Activated CD4-positive, alpha-beta T cell treated with anti-CD3 and anti-CD28 coated beads, Interleukin-2, amount 50 U/mL, for 48 hours (primary cell): ENCODE results near the gene MUS81.

Experiments used
- DNase-seq, 2 experiments: peaks; one replicate each; pipeline ENCODE4 v3.0.0-alpha.2; 2020

MUS81 gene

DNA sequence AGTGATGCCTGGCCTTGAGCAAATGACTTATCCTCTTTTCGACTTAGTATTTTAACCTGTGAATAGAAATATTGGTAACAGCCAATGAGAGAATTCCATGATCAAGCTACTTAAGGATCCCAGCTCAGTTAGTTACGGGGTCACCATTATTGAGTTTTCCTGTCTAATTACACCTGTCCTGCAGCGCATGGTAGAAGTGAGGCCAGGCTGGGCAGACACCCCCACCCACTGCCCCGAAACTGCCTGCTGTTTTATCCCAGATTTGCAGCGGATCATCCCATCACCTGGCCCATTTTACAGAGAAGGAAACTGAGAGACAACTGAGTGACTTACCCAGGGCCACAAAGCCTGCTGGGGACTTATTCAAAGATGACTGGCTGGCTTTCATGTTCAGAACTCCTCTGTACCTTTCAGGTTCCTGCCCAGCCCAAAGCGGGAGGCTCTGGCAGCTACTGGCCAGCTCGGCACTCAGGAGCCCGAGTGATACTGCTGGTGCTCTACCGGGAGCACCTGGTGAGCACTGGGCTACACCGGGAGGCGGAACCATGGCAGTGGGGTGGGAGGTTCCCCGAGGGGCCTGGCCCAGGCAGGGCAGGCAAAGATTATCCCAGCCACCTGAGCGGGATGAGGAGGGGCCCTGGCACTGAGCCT lies 1.4 kb downstream of the MUS81 start:
- peak in 1 of 2 experiments; percentile 5 for DNase-seq

DNA sequence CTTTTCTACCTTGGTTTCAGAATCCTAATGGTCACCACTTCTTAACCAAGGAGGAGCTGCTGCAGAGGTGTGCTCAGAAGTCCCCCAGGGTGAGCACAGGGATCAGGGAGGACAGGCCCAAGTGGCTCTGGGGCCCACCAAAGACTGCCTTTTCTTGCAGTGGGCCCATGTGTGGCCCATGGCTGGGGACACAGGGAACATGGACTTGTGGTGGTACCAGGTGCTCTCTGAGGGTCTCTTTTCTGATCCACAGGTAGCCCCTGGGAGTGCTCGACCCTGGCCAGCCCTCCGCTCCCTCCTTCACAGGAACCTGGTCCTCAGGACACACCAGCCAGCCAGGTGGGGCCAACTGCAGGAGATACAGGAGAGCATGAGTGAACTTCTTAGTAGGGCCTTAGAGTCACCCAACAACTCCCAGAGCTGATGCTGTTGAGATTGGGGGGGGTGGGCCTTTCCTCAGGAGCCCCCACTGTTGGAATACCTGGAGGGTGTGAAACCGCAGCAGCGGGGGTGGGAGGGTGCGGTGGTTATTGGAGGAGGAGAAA lies 2.0 kb downstream of the MUS81 start:
- DNase-seq = no peak

DNA sequence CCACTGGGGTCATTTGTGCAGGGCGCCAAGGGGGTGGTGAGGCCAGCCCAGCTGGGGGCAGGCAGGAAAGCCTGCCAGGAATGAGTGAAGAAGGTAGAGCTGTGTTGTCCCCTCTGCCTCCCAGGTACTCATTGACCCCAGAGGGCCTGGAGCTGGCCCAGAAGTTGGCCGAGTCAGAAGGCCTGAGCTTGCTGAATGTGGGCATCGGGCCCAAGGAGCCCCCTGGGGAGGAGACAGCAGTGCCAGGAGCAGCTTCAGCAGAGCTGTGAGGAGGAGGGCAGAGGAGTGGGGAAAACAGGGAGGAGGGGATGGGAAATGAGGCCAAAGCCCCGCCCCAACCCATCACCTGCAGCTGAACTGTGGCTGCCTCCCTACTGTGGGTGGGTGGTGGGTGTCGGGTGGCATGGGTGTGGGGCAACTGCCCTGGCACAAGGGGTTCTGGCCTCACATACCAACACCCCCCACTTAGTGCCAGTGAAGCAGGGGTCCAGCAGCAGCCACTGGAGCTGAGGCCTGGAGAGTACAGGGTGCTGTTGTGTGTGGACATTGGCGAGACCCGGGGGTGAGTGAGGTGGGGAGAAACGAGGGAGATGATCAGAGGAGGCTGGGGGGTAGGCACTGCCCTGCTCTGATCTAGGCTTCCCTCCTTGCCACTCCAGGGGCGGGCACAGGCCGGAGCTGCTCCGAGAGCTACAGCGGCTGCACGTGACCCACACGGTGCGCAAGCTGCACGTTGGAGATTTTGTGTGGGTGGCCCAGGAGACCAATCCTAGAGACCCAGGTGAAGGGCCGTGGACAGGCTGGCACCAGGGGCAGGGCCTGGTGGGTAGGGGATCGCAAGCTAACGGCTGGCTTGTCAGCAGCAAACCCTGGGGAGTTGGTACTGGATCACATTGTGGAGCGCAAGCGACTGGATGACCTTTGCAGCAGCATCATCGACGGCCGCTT lies 3.0 kb downstream of the MUS81 start:
- no peak for DNase-seq

DNA sequence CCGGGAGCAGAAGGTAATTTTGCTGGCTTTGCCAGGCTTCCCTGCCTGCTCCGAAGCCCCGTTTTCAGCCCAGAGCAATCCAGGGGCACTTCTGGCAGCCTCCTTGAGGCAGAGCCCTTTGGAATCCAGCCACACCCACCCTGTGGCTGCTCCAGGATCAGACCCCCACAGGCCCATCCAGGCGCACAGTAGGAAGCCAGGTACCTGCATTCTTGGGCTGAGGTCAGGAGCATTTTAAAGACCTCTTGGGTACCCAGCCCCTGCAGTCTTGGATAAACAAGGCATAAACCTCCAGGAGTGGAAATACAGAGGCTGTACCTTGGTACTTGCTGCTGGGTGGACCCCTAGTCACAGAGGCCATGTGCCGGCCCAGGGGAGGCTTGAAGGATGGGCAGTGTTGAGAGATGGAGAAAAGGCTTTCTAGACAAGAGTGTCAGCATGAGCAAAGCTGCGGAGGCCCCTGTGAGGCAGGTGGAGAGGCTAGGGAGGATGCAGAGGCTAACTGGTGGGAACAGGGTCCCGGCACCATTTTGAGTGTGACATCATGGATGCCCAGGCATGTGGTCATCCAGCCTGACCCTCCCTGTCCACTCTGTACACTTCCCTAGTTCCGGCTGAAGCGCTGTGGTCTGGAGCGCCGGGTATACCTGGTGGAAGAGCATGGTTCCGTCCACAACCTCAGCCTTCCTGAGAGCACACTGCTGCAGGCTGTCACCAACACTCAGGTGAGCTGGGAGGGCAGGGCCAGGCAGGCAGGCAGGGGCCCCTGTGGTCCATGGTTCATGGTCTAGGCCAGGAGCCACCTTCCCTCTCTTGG lies 3.9 kb downstream of the MUS81 start:
- DNase-seq = no peak

DNA sequence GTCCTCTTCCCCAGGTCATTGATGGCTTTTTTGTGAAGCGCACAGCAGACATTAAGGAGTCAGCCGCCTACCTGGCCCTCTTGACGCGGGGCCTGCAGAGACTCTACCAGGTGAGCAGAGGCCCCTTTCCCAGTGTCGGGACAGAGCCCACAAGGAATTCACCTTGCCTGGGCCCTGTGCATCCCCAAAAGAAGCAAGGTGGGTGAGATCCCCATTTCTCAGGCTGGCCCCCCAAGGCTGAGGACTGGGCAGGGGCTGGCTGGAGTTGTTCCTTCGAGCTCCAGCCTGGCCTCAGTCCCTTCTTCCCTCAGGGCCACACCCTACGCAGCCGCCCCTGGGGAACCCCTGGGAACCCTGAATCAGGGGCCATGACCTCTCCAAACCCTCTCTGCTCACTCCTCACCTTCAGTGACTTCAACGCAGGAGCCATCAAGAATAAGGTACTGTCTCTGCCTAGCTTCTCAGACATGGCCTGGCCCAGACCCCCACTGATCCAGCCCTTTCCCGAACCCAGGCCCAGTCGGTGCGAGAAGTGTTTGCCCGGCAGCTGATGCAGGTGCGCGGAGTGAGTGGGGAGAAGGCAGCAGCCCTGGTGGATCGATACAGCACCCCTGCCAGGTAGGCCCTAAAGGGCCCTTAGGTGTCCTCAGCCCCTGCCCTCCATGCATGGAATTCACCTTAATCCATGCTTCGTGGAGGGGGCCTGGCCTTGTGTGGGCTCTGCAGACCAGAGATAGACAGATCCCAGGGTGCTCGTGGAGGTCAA lies 4.7 kb downstream of the MUS81 start:
- no peak for DNase-seq

DNA sequence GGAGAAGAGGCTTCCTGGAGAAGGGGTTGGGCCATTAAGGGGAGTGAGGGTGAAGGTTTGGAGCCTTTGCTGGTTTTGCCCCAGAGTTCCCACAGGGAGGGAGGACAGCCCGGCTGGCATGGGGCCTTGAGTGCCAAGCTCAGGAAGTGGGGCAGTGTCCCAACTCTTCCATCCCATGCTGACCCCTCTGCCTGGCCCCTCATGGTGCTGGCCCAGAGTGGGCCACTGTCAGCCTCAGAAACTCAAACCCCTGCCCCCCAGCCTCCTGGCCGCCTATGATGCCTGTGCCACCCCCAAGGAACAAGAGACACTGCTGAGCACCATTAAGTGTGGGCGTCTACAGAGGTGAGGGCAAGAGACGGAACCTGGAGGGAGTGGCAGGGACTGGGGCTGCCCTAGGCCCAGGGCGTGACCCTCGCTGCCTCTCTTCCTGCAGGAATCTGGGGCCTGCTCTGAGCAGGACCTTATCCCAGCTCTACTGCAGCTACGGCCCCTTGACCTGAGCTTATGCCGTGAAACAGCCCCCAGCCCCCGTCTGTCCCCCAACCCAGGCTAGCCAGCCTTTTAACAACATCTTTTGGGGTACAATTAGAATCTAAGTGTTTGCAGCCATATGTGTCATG lies 5.4 kb downstream of the MUS81 start:
- DNase-seq = no peak

DNA sequence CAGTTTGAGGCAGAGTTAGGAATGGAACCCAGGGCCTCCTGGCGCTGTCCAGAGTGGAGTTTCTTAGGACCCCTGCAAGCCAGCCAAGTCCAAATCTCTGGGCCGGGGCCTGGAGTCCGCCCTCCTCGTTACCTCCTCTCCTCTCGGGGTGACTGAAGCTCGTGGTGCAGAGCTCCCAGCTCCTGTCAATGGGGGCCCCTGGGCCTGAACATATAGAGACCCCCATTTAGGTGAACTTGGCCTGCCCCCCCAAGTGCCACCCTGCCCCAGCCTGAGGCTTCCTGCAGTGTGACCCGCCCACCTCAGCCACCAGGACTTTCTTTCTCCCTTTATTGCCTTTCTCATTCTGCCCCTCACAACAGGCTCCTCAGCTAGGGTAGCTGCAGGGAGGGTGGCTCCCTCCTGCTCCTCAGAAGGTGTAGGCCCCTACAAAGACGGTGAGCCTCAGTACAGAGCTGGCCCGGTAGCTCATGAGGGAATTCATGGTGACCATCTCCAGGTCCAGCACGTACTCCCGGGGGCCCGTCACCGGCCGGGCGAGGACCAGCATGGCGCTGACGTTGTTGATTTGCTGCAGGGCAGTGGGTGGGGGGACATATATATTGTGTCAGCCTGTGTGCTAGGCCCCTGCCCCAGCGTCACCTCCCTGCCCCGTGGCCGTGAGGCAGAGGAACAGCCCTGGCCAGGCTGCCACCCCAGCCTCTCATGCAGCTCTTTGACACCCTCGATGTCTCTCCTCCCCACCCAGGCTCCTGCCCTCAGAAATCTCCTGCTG lies 6.5 kb downstream of the MUS81 start:
- no peak for DNase-seq

DNA sequence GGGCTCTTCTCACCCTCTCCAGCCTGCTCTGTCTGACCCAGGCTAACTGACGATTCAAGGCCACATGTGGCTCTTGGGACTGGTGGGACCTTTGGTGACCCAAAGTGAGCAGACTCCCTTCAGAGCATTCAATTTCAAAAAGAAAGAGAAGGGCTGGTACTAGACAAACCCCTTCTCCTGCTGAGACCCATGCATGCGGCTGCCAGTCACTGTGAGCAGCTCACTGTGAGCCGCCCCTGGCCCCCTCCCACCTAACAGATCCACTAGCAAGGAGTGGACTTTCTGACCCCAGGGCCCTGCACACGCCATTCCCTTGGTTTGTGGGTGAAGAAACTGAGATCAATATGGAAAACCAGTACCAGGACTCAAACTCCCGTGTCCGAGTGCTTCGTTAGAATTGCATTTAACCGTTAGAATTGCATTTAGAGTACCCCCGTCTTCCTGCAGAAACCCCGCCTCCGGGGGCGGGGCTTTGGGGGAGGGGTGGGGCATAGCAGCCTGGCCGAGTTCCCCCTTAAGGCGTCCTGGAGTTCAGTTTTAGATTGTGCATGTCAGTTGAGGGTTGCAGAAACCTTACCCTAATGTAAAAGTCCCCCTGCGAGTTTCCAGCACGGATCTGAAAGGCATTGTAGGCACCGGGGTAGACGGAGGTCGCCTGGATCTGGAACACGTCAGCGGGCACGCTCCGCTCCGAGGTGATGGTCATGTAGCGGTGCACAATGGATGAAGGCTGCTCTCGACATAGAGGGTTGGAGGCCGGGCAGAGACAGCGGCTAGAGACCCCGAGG lies 7.2 kb downstream of the MUS81 start:
- no peak for DNase-seq

DNA sequence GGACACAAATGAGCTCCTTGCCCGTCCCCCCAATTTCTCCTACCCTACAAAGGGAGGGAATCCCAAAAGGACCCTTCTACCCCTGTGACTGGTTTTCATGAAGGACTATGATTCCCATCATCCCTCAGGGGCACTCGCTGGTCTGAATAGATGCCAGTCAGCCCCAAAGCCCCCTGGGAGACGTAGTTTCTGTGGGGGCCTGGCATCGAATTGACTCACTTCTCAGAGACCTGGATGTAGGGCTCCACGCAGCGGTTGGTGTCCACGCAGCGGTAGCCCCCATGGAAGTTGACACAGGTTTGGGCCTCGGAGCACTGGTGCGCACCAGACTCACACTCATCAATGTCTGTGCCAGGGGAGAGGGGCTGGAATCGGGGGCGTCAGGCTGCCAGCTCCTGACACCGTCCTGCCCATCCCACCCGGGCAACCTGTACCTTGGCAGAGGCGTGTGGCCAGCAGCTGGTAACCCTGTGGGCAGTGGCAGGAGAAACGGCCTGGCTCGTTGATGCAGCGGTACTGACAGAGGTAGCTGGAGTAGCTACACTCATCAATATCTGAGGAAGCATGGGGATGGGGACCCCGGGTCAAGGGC lies 7.9 kb downstream of the MUS81 start:
- no peak for DNase-seq

DNA sequence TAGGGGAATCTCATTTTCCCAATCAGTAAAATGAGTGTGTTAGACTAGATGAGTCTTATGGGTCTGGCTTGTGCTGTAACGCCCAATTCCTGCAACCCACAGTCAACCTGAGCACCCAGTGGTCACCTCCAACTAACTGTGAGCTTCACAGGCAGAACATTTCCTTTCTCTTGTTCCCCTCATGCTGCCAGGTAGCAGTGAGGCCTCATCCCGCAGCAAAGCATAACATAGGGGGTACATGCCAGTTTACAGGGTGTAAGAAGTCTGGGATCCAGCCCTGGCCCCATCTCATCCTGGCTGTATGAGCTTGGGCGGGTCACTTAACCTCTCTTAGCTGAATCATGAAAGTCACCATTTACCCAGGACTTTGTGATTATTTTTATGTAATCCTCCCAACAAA lies 8.7 kb downstream of the MUS81 start:
- no peak for DNase-seq

DNA sequence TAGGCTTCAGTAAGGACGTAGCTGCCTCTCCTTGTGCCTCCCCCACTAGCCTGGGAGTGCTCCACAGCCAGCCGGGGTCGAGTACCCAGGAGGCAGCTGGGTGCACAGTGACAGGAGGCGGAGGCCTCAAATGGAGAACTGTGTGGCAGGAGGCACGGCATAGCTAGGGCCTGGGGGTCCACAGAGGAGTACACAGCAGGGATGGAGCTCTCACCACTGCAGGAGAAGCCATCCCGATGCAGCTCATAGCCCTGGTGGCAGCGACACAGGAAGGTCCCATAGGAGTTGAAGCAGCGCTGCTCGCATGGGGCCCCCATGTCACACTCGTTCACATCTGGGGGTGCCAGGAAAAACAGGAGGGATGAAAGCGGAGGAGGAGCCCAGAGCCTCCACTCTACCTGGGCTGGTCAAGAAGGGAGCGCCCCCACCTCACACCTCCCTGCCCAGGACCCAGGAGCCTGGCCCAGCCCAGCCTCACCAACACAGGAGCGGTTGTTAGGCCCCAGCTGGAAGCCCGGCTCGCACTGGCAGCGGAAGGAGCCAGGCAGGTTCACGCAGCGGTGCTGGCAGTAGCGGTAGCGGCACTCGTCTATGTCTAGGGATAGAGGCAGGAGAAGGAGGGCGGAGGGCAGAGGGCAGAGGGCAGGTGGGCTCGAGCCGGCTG lies 9.5 kb downstream of the MUS81 start:
- no peak for DNase-seq

DNA sequence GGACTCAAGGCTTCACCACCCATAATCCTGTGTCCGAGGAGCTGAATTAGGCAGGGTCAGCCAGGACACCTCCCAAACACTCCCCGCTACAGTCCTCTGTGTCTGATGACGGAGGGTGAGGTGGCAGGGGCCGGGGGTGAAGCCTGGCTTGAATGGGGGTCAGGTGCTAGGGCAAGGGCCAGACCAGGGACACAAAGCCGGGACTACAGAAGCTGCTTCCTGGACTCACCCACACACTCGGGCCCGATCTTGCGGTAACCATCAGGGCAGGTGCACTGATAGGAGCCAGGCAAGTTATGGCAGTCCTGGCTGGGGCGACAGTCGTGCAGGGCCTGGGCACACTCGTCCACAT lies 10.1 kb downstream of the MUS81 start:
- no peak for DNase-seq

DNA sequence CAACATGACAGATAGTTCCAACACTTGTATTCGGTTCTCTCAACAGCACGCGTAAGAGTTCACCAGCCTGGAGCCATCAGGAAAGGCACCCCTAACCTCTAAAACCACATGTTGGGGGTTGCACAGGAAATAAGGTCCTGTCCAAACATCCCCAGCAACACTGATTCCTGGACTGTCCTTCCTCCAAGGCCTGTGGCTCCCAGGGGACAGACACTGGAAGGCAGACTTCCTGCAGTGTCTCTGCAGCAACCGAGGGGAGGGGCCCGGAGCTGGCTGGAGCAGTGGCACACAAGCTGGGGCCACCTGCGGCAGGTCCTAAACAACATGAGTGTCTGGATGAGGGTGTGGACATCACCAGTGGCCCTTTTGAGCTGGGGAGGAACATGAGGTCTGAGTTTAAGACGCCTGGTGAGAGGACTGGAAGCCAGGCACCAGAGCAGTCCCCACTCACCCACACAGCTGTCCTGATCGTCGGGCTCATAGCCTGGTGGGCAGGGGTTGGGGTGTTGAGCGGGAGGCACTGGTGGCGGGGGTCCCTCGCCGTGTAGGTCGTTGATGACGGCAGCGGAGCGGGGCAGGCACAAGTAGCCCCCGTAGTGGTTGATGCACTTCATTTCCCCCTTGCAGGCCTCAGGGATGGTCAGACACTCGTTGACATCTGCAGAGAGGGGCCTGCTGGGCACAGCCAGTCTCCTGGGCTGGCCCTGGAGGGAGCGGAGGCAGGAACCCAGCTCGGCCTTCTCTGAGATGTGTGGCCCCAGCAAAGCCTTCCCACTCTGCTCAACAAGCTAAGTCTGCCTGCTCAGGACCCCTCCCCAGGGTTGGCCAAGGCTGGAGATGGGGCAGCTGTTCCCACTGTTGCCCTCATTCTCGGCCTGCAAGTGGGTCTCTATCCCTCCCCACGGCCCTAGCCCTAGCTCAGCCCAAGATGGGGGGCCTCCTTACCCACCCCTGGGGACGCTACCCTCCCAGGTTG lies 10.8 kb downstream of the MUS81 start:
- no peak for DNase-seq

DNA sequence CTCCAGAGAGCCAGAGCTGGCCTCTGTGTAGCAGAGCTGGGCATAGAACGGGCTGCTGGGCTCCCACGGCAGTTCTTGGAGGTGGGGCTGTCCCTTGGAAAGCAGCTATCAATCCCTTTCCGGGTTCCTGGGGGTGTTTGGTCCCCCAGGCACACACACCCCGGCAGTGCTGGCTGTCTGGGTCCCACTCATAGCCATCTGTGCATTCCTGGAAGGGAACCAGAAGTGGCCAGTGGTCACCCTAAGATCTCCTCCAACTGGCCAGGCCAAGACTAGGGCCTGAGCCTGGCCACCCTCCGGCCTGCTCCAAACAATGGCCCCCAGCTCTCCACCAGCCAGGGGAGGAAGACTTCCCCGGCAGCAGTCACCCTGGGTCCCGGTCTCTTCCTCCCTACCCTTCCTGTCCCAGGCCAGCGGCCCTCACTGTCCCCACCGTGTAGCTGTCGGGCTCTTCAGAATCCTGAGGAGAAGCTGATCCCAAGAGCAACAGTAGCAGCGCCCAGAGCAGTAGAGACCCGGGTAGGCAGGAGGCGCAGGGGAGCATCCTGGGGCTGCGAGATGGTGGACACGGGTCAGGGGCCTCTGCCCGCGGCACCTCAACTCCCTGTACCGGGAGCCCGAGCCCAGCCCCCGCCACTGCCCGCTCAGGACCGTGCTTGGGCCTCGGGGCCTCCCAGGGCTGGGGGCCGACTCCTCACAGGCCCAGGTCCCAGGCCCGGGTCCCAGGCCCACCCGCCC lies 11.7 kb downstream of the MUS81 start:
- DNase-seq = no peak

DNA sequence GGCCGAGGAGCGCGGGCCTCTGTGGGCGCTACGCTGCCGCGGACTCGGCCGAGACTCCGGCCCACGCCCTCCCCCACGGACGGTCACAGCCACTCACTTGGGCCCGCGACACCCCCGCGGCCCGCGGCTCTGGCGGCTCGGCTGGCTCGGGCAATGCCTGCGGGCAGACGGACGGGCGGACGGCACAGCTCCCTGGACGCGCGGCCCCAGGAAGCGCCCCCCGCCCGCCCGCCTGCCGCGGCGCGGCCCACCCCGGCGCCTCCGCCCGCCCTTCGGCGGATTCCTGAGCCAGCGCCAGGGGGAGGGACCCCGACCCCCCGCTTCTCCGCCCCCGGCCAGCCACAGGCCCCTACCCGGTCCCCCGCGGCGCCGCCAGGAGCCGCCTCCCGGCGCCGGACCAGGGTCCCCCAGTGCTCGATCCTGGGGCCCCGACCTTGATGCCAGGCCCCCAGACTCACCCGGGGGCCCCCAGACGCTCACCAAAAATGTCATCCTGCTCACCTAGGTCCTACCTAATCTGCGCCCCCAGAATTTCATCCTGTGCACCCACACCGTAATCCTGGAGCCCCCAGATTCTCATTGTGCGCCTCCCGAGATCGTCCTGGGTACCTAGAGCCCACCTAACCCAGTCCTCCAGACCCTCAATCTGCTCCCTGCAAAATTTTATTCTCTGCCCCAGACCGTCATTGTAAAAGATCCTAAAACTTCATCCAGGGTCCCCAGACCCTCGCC lies 12.5 kb downstream of the MUS81 start, which contains the start of gene EFEMP2:
Gene EFEMP2 (minus strand): TSS at position 215 of the 732 bp plus-strand sequence. CDS start 446 bp downstream, outside the sequence.
- no peak for DNase-seq
